Measurements from ENCODE around the gene MYBPC1.

MYBPC1 gene

DNA sequence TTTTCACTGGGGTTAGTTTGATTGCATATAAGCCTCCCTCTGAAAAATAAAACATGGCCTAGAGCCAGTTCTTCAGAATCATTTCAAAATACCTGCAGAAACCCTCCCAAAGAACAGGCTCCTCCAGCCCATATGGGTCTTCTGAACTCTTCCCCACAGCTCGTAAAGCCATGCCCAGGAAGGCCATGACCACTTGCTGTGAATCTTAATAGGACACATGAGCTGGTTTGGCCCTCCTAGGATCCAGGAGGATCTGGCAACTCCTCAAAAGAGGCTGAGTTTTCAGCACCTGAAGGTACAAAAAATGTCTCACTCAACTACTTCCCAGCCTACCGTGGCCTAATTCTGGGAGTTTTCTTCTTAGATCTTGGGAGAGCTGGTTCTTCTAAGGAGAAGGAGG, 2.4 kb downstream of the MYBPC1 start:
- DNase-seq (ENCODE audit: low read depth, low spot score): no peak

DNA sequence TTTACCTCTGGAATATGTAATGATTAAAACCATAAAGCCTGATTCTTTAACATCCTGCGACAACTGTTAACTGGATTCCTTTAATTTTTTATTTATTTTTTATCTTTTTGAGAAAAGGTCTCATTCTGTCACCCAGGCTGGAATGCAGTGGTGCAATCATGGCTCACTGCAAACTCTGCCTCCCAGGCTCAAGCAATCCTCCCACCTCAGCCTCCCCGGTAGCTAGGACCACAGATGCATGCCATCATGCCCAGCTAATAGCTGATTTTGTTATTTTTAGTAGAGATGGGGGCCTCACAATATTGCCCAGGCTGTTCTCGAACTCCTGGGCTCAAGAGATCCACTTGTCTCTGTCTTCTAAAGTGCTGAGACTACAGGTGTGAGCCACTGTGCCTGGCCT, 3.7 kb downstream of the MYBPC1 start:
- no peak overlapping the region for H3K27ac ChIP-seq
- DNase-seq (ENCODE audit: low read depth, low spot score): no peak

More for the DNA sequence above, 2.4 kb downstream of the MYBPC1 start:
- H3K27ac ChIP-seq: no peak overlapping the region

GRCh38 chr12:101599311-101599710, 4.5 kb downstream of the MYBPC1 start:
- no peak for DNase-seq (ENCODE audit: low read depth, low spot score)
- no peak overlapping the region for H3K27ac ChIP-seq

- no peak overlapping the region for H3K27ac ChIP-seq
- DNase-seq (ENCODE audit: low read depth, low spot score): no peak
These were observed 5.2 kb downstream of the MYBPC1 start for GRCh38 chr12:101599771-101600484.

DNA sequence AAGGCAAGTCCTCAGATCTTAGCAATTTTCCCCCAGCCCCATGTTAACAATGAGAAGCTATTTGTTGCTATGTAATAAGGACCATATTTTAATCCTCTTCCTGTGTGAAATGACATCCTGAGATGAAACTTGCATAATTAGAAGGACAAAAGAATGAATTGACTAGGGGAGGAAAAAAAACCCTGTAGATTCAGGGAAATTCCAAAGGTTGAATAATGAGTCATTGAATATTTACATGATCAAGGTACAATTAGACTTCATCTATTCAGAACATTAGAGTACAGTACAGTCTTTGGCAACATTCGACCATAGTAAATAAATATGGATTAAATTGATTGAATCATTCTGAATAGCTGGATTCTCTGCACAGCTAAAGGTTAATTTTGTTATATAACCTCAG, 9.4 kb downstream of the MYBPC1 start:
- peak; percentile 27 for DNase-seq (ENCODE audit: low read depth, low spot score)
- H3K27ac ChIP-seq: no peak overlapping the region

- H3K27ac ChIP-seq: no peak overlapping the region
- no peak for DNase-seq (ENCODE audit: low read depth, low spot score)
These were observed 13.1 kb downstream of the MYBPC1 start for GRCh38 chr12:101607894-101608293.

GRCh38 chr12:101608301-101609133, 13.7 kb downstream of the MYBPC1 start:
- peak; percentile 29 for DNase-seq (ENCODE audit: low read depth, low spot score)

GRCh38 chr12:101609198-101609597, 14.4 kb downstream of the MYBPC1 start:
- no peak for DNase-seq (ENCODE audit: low read depth, low spot score)
- no peak overlapping the region for H3K27ac ChIP-seq

More at GRCh38 chr12:101608301-101609133, 13.7 kb downstream of the MYBPC1 start:
- no peak overlapping the region for H3K27ac ChIP-seq

DNA sequence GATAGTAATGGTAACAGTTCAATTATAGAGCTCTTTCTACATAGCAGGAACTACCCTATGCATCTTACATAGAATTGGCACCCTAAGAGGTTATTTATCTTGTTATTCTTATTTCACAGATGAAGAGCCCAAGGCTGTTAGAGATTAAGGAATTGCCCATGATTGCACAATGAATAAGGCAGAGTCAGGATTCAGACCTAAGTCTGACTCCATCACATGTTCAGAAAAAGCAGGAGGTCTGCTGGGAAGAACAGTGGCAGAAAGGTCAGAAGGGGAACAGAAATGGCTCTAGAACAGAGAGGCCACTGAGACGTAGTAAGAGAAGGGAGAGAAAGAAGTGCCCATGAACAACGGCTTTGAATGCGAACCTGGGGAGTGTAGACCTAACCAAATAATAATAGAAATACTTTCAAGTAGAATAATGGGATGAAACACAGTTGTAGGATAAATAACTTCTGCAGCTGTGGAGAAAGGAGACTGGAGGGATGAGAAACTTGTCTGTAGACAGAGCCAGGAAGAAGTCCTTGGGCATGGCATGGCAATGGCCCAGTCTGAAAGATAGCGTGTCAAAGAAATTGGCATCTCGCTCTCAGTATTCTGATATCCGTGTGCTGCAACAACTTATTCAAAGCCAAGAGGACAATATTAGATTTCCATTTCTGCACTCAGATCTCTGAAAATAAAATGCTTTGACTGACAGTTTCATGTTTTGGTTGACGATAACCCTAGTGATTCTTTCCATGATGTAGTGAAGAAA, 17.6 kb downstream of the MYBPC1 start:
- H3K27ac ChIP-seq: no peak overlapping the region

GRCh38 chr12:101616027-101616494, 21.3 kb downstream of the MYBPC1 start:
- no peak overlapping the region for H3K27ac ChIP-seq

More for the DNA sequence above, 17.6 kb downstream of the MYBPC1 start:
- no peak for DNase-seq (ENCODE audit: low read depth, low spot score)

GRCh38 chr12:101619026-101619786, 24.4 kb downstream of the MYBPC1 start:
- DNase-seq (ENCODE audit: low read depth, low spot score): no peak
- no peak overlapping the region for H3K27ac ChIP-seq

More at GRCh38 chr12:101616027-101616494, 21.3 kb downstream of the MYBPC1 start:
- no peak for DNase-seq (ENCODE audit: low read depth, low spot score)

DNA sequence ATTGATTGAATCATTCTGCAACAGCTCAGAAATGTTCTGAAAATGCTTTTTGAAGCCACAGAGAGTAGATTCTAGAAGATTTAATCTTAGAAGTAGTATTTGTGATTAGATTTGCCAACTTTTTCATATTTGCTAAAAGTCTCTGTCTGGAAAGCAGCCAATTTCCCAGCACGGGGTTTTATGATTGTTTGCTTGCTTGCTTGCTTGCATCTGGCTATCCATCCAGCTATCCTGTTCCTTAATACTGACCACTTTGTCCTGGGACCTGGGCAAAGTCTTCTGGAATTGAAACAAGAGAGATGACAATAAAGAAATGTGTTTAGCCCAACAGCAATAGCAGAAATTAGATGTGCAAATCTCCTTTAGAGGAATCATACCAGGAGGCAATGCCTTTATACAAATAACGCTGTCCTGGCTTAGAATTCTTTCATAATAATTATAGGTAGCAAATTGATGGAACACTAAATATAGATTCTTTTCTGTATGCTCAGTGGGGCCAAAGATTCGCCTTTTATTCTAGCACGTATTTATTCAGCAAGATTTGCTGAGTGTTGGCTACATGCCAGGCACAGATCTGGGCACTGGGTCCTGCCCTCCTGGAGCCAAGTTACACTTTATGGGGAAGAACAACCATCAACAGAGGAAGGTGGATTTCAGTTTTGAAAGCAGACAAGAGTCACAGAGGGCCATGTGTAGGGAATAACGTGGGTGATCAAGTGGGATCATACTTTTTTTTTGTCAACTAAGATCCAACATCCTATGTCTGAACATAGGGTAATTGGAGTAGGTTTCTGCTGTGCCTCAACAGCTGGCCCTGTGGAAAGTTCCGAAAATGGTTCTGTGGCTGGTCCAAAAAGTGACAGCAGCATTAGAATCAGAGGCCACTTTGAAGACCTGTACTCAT, 25.3 kb downstream of the MYBPC1 start:
- no peak for DNase-seq (ENCODE audit: low read depth, low spot score)
- no peak overlapping the region for H3K27ac ChIP-seq

- no peak for DNase-seq (ENCODE audit: low read depth, low spot score)
- H3K27ac ChIP-seq: no peak overlapping the region
These were observed 26.0 kb downstream of the MYBPC1 start for GRCh38 chr12:101620762-101621133.

DNA sequence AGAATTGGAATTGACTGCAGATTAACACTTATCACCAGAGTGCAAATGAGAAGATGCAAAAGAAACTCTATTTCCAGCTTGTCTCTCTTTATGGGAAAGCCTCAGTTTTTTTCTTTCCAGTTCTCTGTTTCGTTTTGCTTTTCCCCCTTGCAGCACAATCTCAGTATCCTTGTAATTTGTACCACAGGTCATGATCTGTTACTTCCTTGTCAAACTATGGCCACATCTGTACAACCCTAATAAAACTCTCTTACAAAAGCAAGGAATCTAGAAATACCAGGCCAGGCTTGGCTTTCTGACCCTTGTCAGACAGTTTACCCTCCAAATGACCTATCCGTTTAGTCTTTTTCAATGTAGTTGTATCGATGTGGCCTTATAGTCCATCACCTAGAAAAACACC, 33.9 kb downstream of the MYBPC1 start:
- no peak for DNase-seq (ENCODE audit: low read depth, low spot score)
- H3K27ac ChIP-seq: no peak overlapping the region

DNA sequence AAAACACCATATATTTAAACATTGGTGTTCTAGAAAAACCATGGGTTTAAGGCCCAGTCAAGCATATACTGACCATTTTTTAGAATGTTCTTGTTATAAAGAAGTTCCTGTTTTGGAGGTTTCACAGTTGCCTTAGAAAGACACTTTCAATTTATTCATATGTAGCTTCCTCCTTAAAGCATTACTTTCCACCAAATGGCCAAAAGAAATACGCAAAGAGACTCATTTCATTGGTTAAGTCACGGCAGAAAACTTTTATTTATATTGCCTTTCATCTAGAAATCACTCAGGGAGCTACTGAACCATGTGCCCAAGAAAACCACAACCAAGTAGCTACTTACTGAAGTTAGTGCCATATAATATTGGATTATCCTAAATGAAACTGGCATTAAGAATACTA, 40.0 kb downstream of the MYBPC1 start:
- no peak overlapping the region for H3K27ac ChIP-seq
- DNase-seq (ENCODE audit: low read depth, low spot score): no peak

DNA sequence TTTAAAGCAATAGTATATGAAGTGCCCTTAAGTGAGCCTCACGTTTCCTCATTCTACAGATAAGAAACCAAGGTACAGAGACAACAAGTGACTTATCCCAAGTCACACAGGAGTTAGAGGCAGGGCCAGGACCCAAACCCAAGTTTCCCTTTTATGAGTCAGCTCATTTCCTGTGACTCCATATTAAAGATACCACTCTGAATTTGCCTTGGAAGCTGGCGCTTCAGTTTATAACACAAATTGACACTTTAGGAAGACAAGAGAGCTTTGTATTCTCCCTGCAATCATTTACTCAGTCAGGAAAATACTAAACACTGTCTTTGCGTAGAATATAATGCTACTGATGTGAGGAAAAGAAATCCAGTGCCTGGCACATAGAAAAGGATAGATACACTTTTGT, 43.2 kb downstream of the MYBPC1 start:
- no peak for DNase-seq (ENCODE audit: low read depth, low spot score)
- H3K27ac ChIP-seq: no peak overlapping the region

GRCh38 chr12:101642115-101643067, 47.6 kb downstream of the MYBPC1 start:
- H3K27ac ChIP-seq: no peak overlapping the region
- no peak for DNase-seq (ENCODE audit: low read depth, low spot score)

DNA sequence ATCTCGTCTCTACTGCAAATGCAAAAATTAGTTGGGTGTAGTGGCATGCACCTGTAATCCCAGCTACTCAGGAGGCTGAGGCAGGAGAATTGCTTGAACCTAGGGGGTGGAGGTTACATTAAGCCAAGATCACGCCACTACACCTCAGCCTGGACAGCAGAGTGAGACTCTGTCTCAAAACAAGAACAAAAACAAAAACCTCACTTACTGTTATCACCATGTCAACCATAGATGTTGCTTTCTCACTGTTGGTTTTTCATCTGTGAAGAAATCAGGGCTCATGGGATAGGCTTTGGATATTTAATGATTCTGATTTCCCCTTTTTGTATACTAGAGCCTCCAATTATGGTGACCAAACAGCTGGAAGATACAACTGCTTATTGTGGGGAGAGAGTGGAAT, 52.9 kb downstream of the MYBPC1 start:
- DNase-seq (ENCODE audit: low read depth, low spot score): no peak
- no peak overlapping the region for H3K27ac ChIP-seq
